Neural cell (in vitro differentiated cells): ENCODE results near the gene EPN1. TPM values are rescaled to one million over a fixed set of nuclear protein-coding genes. Genes with fewer than 3 reads are reported as not detected.

Experiments
- H2AFZ ChIP-seq: fragments of 200-600, 300-800 bp; sonication (generic), shearing (Covaris generic); 2 replicates; pipeline ENCODE4 v1.6.0; 2014; ENCODE audit warnings: low read depth, mild to moderate bottlenecking, antibody characterized with exemption, low read length, moderate library complexity
- H3F3A ChIP-seq: fragments of 200-600 bp; shearing (Covaris generic); 2 replicates; pipeline ENCODE4 v1.6.1; 2016; ENCODE audit warnings: mild to moderate bottlenecking, moderate library complexity, mixed read lengths, antibody characterized with exemption, low read length; ENCODE audit not compliant: insufficient read depth, poor library complexity, severe bottlenecking
- H3K27ac ChIP-seq: fragments of 200-600, 300-800 bp; sonication (generic), shearing (Covaris generic); 2 replicates; pipeline ENCODE4 v1.5.1; 2014; ENCODE audit warnings: mild to moderate bottlenecking, low read length, moderate library complexity
- H3K27me3 ChIP-seq: fragments of 300-800, 200-600 bp; sonication (generic), shearing (Covaris generic); 2 replicates; pipeline ENCODE4 v1.6.0; 2014; ENCODE audit warnings: mild to moderate bottlenecking, low read depth, low read length, moderate library complexity; ENCODE audit not compliant: insufficient read depth
- H3K36me3 ChIP-seq: fragments of 300-800, 200-600 bp; sonication (generic), shearing (Covaris generic); 2 replicates; pipeline ENCODE4 v1.5.1; 2014; ENCODE audit warnings: mild to moderate bottlenecking, antibody characterized with exemption, low read length, moderate library complexity; ENCODE audit not compliant: insufficient read depth
- H3K4me2 ChIP-seq: fragments of 300-800, 200-600 bp; sonication (generic), shearing (Covaris generic); 2 replicates; pipeline ENCODE4 v1.6.0; 2014; ENCODE audit warnings: mild to moderate bottlenecking, low read length
- H3K4me3 ChIP-seq: fragments of 300-800, 200-600 bp; sonication (generic), shearing (Covaris generic); 2 replicates; pipeline ENCODE4 v1.5.1; 2014; ENCODE audit warnings: mild to moderate bottlenecking, low read length, moderate library complexity
- H3K79me2 ChIP-seq: fragments of 200-600 bp; shearing (Covaris generic); replicated peaks from 2 replicates; pipeline ENCODE4 v1.6.0; 2014; ENCODE audit warnings: mild to moderate bottlenecking, low read length, moderate library complexity; ENCODE audit not compliant: insufficient read depth
- H3K9ac ChIP-seq: fragments of 300-800, 200-600 bp; sonication (generic), shearing (Covaris generic); 2 replicates; pipeline ENCODE4 v1.6.1; 2016; ENCODE audit warnings: mild to moderate bottlenecking, low read length, mixed read lengths
- H3K9me2 ChIP-seq: fragments of 200-600 bp; shearing (Covaris generic); 2 replicates; pipeline ENCODE4 v1.6.1; 2016; ENCODE audit warnings: mild to moderate bottlenecking, low read length, mixed read lengths; ENCODE audit not compliant: insufficient read depth
- H3K9me3 ChIP-seq: fragments of 200-600, 300-800 bp; sonication (generic), shearing (Covaris generic); 2 replicates; pipeline ENCODE4 v1.6.1; 2016; ENCODE audit warnings: mild to moderate bottlenecking, mixed run types, low read length, moderate library complexity, mixed read lengths
- H4K20me1 ChIP-seq: fragments of 200-600 bp; shearing (Covaris generic); 2 replicates; pipeline ENCODE4 v1.6.1; 2016; ENCODE audit warnings: mild to moderate bottlenecking, mixed run types; ENCODE audit not compliant: insufficient read depth
- CTCF ChIP-seq: fragments of 450-650 bp; IDR thresholded peaks from 2 replicates; pipeline ENCODE4 v1.5.1; 2014; ENCODE audit warnings: antibody characterized with exemption, mild to moderate bottlenecking, moderate library complexity; ENCODE audit not compliant: poor library complexity, severe bottlenecking
- EP300 ChIP-seq: fragments of 450-650 bp; conservative IDR thresholded peaks from 2 replicates; pipeline ENCODE4 v1.6.1; 2014; ENCODE audit warnings: antibody characterized with exemption, mild to moderate bottlenecking, moderate library complexity; ENCODE audit not compliant: poor library complexity, severe bottlenecking
- EZH2 ChIP-seq: fragments of 200-600, 300-800 bp; shearing (Covaris generic), sonication (generic); IDR thresholded peaks from 2 replicates; pipeline ENCODE4 v1.6.1; 2014; ENCODE audit warnings: antibody characterized with exemption, low read length, borderline replicate concordance, mild to moderate bottlenecking; ENCODE audit not compliant: insufficient read depth, poor library complexity, severe bottlenecking
- MXI1 ChIP-seq: fragments of 450-650 bp; conservative IDR thresholded peaks from 2 replicates; pipeline ENCODE4 v1.6.1; 2014; ENCODE audit warnings: antibody characterized with exemption, mild to moderate bottlenecking; ENCODE audit not compliant: poor library complexity, severe bottlenecking
- POLR2AphosphoS5 ChIP-seq: IDR thresholded peaks from 2 replicates; pipeline ENCODE4 v1.6.1; 2012
- RAD21 ChIP-seq: fragments of 450-650 bp; conservative IDR thresholded peaks from 2 replicates; pipeline ENCODE4 v1.6.1; 2014; ENCODE audit warnings: antibody characterized with exemption, mild to moderate bottlenecking, moderate library complexity
- REST ChIP-seq: IDR thresholded peaks from 2 replicates; pipeline ENCODE4 v1.6.1; 2012; ENCODE audit warnings: borderline replicate concordance
- SMC3 ChIP-seq: fragments of 450-650 bp; conservative IDR thresholded peaks from 2 replicates; pipeline ENCODE4 v1.6.1; 2014; ENCODE audit warnings: antibody characterized with exemption, mild to moderate bottlenecking, moderate library complexity; ENCODE audit not compliant: poor library complexity
- TAF1 ChIP-seq: IDR thresholded peaks from 2 replicates; pipeline ENCODE4 v1.6.1; 2012; ENCODE audit warnings: low read depth
- polyA plus RNA-seq: library from polyadenylated mRNA; depleted of rRNA; stranded (reverse); fragments of >200 nt; gene quantifications from 2 replicates; pipeline ENCODE4 v1.2.3, GENCODE V29; 2014

Gene EPN1
- polyA plus RNA-seq, 1 donor from 2014 or later: 21.0 TPM

- Histone ChIP-seq H4K20me1 (no peaks in the 10 kb centered on the region), H3K4me2 (no peak overlapping the region), H3K9me3 (no peaks in the 10 kb centered on the region), H2AFZ (no peak overlapping the region), H3F3A (no peaks in the 10 kb centered on the region), H3K27ac (no peak overlapping the region), H3K4me3 (no peak overlapping the region), H3K27me3 (no peaks in the 10 kb centered on the region), H3K9ac (no peak overlapping the region), H3K79me2 (no peaks in the 10 kb centered on the region), H3K9me2 (no peaks in the 10 kb centered on the region), H3K36me3 (no peaks in the 10 kb centered on the region)
- TF ChIP-seq MXI1 (no peak), TAF1 (no peak), CTCF (no peak), EP300 (no peak), EZH2 (no peak), REST (no peak), SMC3 (no peak), RAD21 (no peak), POLR2AphosphoS5 (no peak)
Observed at GRCh38 chr19:55700813-55701212, 25.8 kb downstream of the EPN1 start.

DNA sequence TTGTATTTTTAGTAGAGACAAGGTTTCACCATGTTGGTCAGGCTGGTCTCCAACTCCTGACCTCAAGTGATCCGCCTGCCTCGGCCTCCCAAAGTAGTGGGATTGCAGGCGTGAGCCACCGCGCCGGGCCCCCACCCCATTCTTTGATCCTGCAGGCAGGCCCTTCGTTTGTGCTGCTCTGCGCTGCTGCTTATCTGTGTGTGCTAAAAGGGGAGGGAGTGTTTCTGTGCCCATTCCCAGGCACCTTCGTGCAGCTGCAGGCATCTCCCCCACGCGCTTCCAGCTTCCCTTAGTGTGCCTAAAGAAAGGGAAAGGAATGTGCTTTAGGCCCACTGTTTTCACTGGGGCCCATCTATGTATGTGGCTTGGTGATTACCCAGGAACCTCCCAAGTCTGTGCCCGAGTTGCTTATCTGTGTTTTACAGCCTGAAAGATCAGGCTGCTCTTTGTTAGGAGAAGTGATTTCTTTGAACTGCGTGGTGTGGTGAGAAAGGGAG, 27.2 kb downstream of the EPN1 start:
- no peak overlapping the region for H3K4me2 ChIP-seq
- no peak overlapping the region for H3K4me3 ChIP-seq
- no peak overlapping the region for H3K27ac ChIP-seq
- no peaks in the 10 kb centered on the region for H3K36me3 ChIP-seq
- H3F3A ChIP-seq: no peaks in the 10 kb centered on the region
- TF ChIP-seq POLR2AphosphoS5: no peak
- no peak for TF ChIP-seq EZH2
- no peak for TF ChIP-seq MXI1
- no peak for TF ChIP-seq TAF1
- no peak for TF ChIP-seq SMC3
- no peak for TF ChIP-seq CTCF
- TF ChIP-seq RAD21: no peak
- no peak for TF ChIP-seq REST
- no peak for TF ChIP-seq EP300
- H3K27me3 ChIP-seq: no peaks in the 10 kb centered on the region
- no peaks in the 10 kb centered on the region for H3K9me3 ChIP-seq
- no peaks in the 10 kb centered on the region for H3K9me2 ChIP-seq
- no peaks in the 10 kb centered on the region for H3K79me2 ChIP-seq
- H2AFZ ChIP-seq: no peak overlapping the region
- no peaks in the 10 kb centered on the region for H4K20me1 ChIP-seq
- H3K9ac ChIP-seq: no peak overlapping the region
